ENCODE measurements around the gene IL4R. TPM values are rescaled to one million over a fixed set of nuclear protein-coding genes. Genes with fewer than 3 reads are reported as not detected.

The IL4R gene
- total and polyA plus RNA-seq, 2 experiments from 2014 or later = 6.4 to 17.6 TPM

DNA sequence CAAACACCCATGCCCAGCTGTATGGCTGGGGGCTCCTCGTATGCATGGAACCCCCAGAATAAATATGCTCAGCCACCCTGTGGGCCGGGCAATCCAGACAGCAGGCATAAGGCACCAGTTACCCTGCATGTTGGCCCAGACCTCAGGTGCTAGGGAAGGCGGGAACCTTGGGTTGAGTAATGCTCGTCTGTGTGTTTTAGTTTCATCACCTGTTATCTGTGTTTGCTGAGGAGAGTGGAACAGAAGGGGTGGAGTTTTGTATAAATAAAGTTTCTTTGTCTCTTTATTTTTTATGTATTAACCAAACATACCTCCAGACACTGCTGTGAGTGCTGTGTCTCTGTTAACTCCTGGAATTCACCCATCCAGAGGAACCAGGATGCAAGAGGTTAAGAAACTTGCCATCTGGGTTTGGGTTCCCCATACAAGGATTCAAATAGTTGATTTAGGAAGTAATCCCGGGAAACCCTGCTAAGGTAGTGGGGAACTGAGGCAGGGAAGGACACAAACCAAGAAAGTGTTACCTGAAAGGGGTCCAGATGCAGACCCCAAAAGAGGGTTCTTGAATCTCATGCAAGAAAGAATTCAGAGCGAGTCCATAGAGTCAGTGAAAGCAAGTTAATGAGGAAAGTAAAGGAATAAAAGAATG, 50.8 kb downstream of the IL4R start:
- no peaks in the 10 kb centered on the region for H3K9me2 ChIP-seq (ENCODE audit: insufficient read depth)
- TF ChIP-seq EZH2 (IDR thresholded peaks at IDR 0.05; ENCODE audit: low read depth, unreplicated experiment) (no peak), NANOG (IDR thresholded peaks at IDR 0.05; ENCODE audit: borderline replicate concordance) (no peak), POLR2AphosphoS5 (IDR thresholded peaks at IDR 0.05; ENCODE audit: low read depth) (no peak), JUNB (IDR thresholded peaks at IDR 0.05; ENCODE audit: unreplicated experiment) (no peak), ZNF114 (CRISPR knock-in tag; IDR thresholded peaks at IDR 0.05) (no peak), CREB1 (CRISPR knock-in tag; IDR thresholded peaks at IDR 0.05; ENCODE audit: low read depth) (no peak), ZNF331 (CRISPR knock-in tag; IDR thresholded peaks at IDR 0.05; ENCODE audit: low read depth) (no peak), ETS1 (IDR thresholded peaks at IDR 0.05) (no peak), EZH2phosphoT487 (IDR thresholded peaks at IDR 0.05; ENCODE audit: unreplicated experiment) (no peak), STAT1 (IDR thresholded peaks at IDR 0.05; ENCODE audit: unreplicated experiment) (no peak)
- TF ChIP-seq, protein P1, sequence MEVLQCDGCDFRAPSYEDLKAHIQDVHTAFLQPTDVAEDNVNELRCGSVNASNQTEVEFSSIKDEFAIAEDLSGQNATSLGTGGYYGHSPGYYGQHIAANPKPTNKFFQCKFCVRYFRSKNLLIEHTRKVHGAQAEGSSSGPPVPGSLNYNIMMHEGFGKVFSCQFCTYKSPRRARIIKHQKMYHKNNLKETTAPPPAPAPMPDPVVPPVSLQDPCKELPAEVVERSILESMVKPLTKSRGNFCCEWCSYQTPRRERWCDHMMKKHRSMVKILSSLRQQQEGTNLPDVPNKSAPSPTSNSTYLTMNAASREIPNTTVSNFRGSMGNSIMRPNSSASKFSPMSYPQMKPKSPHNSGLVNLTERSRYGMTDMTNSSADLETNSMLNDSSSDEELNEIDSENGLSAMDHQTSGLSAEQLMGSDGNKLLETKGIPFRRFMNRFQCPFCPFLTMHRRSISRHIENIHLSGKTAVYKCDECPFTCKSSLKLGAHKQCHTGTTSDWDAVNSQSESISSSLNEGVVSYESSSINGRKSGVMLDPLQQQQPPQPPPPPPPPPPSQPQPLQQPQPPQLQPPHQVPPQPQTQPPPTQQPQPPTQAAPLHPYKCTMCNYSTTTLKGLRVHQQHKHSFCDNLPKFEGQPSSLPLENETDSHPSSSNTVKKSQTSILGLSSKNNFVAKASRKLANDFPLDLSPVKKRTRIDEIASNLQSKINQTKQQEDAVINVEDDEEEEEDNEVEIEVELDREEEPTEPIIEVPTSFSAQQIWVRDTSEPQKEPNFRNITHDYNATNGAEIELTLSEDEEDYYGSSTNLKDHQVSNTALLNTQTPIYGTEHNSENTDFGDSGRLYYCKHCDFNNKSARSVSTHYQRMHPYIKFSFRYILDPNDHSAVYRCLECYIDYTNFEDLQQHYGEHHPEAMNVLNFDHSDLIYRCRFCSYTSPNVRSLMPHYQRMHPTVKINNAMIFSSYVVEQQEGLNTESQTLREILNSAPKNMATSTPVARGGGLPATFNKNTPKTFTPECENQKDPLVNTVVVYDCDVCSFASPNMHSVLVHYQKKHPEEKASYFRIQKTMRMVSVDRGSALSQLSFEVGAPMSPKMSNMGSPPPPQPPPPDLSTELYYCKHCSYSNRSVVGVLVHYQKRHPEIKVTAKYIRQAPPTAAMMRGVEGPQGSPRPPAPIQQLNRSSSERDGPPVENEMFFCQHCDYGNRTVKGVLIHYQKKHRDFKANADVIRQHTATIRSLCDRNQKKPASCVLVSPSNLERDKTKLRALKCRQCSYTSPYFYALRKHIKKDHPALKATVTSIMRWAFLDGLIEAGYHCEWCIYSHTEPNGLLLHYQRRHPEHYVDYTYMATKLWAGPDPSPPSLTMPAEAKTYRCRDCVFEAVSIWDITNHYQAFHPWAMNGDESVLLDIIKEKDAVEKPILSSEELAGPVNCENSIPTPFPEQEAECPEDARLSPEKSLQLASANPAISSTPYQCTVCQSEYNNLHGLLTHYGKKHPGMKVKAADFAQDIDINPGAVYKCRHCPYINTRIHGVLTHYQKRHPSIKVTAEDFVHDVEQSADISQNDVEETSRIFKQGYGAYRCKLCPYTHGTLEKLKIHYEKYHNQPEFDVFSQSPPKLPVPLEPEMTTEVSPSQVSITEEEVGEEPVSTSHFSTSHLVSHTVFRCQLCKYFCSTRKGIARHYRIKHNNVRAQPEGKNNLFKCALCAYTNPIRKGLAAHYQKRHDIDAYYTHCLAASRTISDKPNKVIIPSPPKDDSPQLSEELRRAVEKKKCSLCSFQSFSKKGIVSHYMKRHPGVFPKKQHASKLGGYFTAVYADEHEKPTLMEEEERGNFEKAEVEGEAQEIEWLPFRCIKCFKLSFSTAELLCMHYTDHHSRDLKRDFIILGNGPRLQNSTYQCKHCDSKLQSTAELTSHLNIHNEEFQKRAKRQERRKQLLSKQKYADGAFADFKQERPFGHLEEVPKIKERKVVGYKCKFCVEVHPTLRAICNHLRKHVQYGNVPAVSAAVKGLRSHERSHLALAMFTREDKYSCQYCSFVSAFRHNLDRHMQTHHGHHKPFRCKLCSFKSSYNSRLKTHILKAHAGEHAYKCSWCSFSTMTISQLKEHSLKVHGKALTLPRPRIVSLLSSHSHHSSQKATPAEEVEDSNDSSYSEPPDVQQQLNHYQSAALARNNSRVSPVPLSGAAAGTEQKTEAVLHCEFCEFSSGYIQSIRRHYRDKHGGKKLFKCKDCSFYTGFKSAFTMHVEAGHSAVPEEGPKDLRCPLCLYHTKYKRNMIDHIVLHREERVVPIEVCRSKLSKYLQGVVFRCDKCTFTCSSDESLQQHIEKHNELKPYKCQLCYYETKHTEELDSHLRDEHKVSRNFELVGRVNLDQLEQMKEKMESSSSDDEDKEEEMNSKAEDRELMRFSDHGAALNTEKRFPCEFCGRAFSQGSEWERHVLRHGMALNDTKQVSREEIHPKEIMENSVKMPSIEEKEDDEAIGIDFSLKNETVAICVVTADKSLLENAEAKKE (CRISPR knock-in tag; IDR thresholded peaks at IDR 0.05) = no peak
- TF ChIP-seq, protein P2, sequence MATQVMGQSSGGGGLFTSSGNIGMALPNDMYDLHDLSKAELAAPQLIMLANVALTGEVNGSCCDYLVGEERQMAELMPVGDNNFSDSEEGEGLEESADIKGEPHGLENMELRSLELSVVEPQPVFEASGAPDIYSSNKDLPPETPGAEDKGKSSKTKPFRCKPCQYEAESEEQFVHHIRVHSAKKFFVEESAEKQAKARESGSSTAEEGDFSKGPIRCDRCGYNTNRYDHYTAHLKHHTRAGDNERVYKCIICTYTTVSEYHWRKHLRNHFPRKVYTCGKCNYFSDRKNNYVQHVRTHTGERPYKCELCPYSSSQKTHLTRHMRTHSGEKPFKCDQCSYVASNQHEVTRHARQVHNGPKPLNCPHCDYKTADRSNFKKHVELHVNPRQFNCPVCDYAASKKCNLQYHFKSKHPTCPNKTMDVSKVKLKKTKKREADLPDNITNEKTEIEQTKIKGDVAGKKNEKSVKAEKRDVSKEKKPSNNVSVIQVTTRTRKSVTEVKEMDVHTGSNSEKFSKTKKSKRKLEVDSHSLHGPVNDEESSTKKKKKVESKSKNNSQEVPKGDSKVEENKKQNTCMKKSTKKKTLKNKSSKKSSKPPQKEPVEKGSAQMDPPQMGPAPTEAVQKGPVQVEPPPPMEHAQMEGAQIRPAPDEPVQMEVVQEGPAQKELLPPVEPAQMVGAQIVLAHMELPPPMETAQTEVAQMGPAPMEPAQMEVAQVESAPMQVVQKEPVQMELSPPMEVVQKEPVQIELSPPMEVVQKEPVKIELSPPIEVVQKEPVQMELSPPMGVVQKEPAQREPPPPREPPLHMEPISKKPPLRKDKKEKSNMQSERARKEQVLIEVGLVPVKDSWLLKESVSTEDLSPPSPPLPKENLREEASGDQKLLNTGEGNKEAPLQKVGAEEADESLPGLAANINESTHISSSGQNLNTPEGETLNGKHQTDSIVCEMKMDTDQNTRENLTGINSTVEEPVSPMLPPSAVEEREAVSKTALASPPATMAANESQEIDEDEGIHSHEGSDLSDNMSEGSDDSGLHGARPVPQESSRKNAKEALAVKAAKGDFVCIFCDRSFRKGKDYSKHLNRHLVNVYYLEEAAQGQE (IDR thresholded peaks at IDR 0.05; ENCODE audit: unreplicated experiment) = no peak
- TF ChIP-seq, protein P3, sequence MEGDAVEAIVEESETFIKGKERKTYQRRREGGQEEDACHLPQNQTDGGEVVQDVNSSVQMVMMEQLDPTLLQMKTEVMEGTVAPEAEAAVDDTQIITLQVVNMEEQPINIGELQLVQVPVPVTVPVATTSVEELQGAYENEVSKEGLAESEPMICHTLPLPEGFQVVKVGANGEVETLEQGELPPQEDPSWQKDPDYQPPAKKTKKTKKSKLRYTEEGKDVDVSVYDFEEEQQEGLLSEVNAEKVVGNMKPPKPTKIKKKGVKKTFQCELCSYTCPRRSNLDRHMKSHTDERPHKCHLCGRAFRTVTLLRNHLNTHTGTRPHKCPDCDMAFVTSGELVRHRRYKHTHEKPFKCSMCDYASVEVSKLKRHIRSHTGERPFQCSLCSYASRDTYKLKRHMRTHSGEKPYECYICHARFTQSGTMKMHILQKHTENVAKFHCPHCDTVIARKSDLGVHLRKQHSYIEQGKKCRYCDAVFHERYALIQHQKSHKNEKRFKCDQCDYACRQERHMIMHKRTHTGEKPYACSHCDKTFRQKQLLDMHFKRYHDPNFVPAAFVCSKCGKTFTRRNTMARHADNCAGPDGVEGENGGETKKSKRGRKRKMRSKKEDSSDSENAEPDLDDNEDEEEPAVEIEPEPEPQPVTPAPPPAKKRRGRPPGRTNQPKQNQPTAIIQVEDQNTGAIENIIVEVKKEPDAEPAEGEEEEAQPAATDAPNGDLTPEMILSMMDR (conservative IDR thresholded peaks at IDR 0.05; ENCODE audit: low read depth in 2 of 2) = no peak
- H3F3A ChIP-seq (replicated peaks; ENCODE audit: low read depth) = no peaks in the 10 kb centered on the region
- H3K27me3 ChIP-seq (ENCODE audit: insufficient read depth) = no peaks in the 10 kb centered on the region
- no peaks in the 10 kb centered on the region for H3K79me2 ChIP-seq (replicated peaks; ENCODE audit: insufficient read depth)
- H3K27ac Mint-ChIP-seq = no peak overlapping the region
- no peak overlapping the region for H3K4me3 Mint-ChIP-seq
- no peak for DNase-seq (ENCODE audit: low spot score)
- no peak overlapping the region for H3K4me3 ChIP-seq
- no peak for ATAC-seq
- H3K27ac ChIP-seq (ENCODE audit: low read depth) = 0 out of 2 replicates have a peak overlapping the region, but pooled peaks have one; percentile 26
- H3K27me3 Mint-ChIP-seq (ENCODE audit: insufficient read depth, low read depth, poor library complexity) = no peaks in the 10 kb centered on the region
- H3K36me3 Mint-ChIP-seq (ENCODE audit: low read depth) = peaks cover 17% of the 10 kb centered on the region
- H4K20me1 ChIP-seq (replicated peaks; ENCODE audit: insufficient read depth) = no peaks in the 10 kb centered on the region
- no peaks in the 10 kb centered on the region for H3K4me1 ChIP-seq (ENCODE audit: insufficient read depth)
- no peak overlapping the region for H3K4me2 ChIP-seq
- H3K4me1 Mint-ChIP-seq = peaks cover 7% of the 10 kb centered on the region; the same call in 2 of the 3 replicates
- no peaks in the 10 kb centered on the region for H3K36me3 ChIP-seq (ENCODE audit: insufficient read depth)
- no peak overlapping the region for H2AFZ ChIP-seq
- H3K9me3 Mint-ChIP-seq = no peaks in the 10 kb centered on the region

All from GM23338 (cell line).